Upper lobe of left lung (tissue), 6 donors: ENCODE data around the gene RSBN1L. TPM values are rescaled to one million over a fixed set of nuclear protein-coding genes. Genes with fewer than 3 reads are reported as not detected.

Source experiments
- ATAC-seq, 2 donors: fragments of 200-7000 bp; cut with Tn5 transposase; one replicate each; pipeline ENCODE4 v1.9.1; 2022; ENCODE audit warnings: mild to moderate bottlenecking in 2 of 2, moderate library complexity in 2 of 2; ENCODE audit not compliant: low FRiP score in 2 of 2
- DNase-seq, 2 donors: peaks; one replicate each; pipeline ENCODE4 v3.0.0-alpha.2; 2019 to 2020
- H3K27ac ChIP-seq, 4 donors: fragments of 200-600 bp; sonication (generic); one replicate each; pipeline ENCODE4 v1.5.1; 2016 to 2019
- H3K27me3 ChIP-seq, 4 donors: fragments of 200-600 bp; sonication (generic); one replicate each; pipeline ENCODE4 v1.5.1; 2017 to 2019
- H3K36me3 ChIP-seq, 4 donors: fragments of 200-600 bp; sonication (generic); one replicate each; pipeline ENCODE4 v1.5.1; 2016 to 2019
- H3K4me1 ChIP-seq, 4 donors: fragments of 200-600 bp; sonication (generic); one replicate each; pipeline ENCODE4 v1.5.1; 2018 to 2019
- H3K4me3 ChIP-seq, 4 donors: fragments of 200-600 bp; sonication (generic); one replicate each; pipeline ENCODE4 v1.5.1; 2017 to 2019; ENCODE audit warnings: mild to moderate bottlenecking in 2 of 4, moderate library complexity in 1 of 4
- H3K9me3 ChIP-seq, 4 donors: fragments of 200-600 bp; sonication (generic); one replicate each; pipeline ENCODE4 v1.5.1; 2018 to 2019
- CTCF ChIP-seq, 6 experiments: fragments of 450-650 bp in 4 of 6; fragments of 200-600 bp in 2 of 6; sonication (generic) in 2 of 6; IDR thresholded peaks; one replicate each; pipeline ENCODE4 v1.5.1; 2016 to 2019; ENCODE audit warnings: antibody characterized with exemption in 6 of 6
- EP300 ChIP-seq, 4 donors: sonication (generic); formaldehyde crosslinking; IDR thresholded peaks; one replicate each; pipeline ENCODE4 v1.5.1; 2017; ENCODE audit warnings: antibody characterized with exemption in 4 of 4, control low read depth in 2 of 4
- POLR2A ChIP-seq, 4 donors: fragments of 450-650 bp; IDR thresholded peaks; one replicate each; pipeline ENCODE4 v1.5.1; 2016 to 2017; ENCODE audit warnings: antibody characterized with exemption in 4 of 4, mild to moderate bottlenecking in 2 of 4
- POLR2AphosphoS5 ChIP-seq, 2 donors: sonication (generic); formaldehyde crosslinking; IDR thresholded peaks; one replicate each; pipeline ENCODE4 v1.5.1; 2017; ENCODE audit warnings: antibody characterized with exemption in 2 of 2
- WGBS, 2 donors: methylation state at CpG; one replicate each; pipeline ENCODE4 v1.1.5; 2017 to 2018; 5-methylcytosine and 5-hydroxymethylcytosine counted together
- total RNA-seq, 6 donors: library from RNA; depleted of rRNA in 4 of 6; stranded (reverse); fragments of >200 nt in 4 of 6; gene quantifications; one replicate each; pipeline versions ENCODE4 v1.1.0 to v1.2.1, GENCODE V29; 2016 to 2021
- donor health status: DM: no; HTN: no; CAD: no; lungs with moderate emphysema.
- donor health status: DM: no; HTN: yes; CAD: no; lungs with severe emphysema.

The RSBN1L gene
- total RNA-seq, 6 donors from 2014 or later: 15.1 to 43.7 (median 20.5) TPM

DNA sequence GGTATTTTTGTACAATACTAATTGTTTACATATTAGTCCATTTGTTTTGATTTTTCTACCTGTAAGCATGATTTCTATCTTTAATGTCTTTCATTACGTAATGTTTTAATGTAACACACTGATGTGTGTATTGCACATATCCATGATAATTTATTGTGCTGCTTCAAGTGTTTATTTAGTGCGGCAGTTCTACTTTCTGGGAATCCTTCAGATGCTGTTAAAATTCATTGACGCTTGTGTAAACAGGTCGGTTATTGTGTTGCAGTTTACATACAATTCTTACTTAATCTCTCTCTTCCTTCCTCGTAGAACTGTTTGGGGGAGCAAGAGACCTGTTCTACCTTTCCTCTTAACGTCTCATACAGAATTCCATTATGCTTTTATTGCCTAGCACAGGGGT, 95.1 kb downstream of the RSBN1L start:
- peak in 1 of 2 donors; percentile 30 for ATAC-seq
- H3K36me3 ChIP-seq: peaks cover 0 to 7% (median 0%) of the 10 kb centered on the region in 4 donors
- peak in 1 of 4 donors; percentile 5 for TF ChIP-seq EP300 (IDR thresholded peaks at IDR 0.05)
- TF ChIP-seq POLR2A (IDR thresholded peaks at IDR 0.05): no peak
- WGBS, 2 donors: 24 to 41% methylated on average over 6 of the region's 6 CpGs
- no peak for DNase-seq
- peaks cover 8 to 38% (median 12%) of the 10 kb centered on the region in 4 donors for H3K4me1 ChIP-seq
- no peaks in the 10 kb centered on the region for H3K9me3 ChIP-seq
- H3K27ac ChIP-seq: peak overlapping the region in 3 of 4 donors; percentile 17 to 32 (median 23)
- H3K27me3 ChIP-seq: no peaks in the 10 kb centered on the region
- H3K4me3 ChIP-seq: no peak overlapping the region

- H3K4me1 ChIP-seq: peaks cover 14 to 45% (median 18%) of the 10 kb centered on the region in 4 donors
- H3K36me3 ChIP-seq: peaks cover 0 to 7% (median 0%) of the 10 kb centered on the region in 4 donors
- DNase-seq (no peak), ATAC-seq (no peak)
- no peaks in the 10 kb centered on the region for H3K27me3 ChIP-seq
- H3K9me3 ChIP-seq: no peaks in the 10 kb centered on the region
- WGBS, 2 donors: 85 to 90% methylated on average over 2 of the region's 2 CpGs
- TF ChIP-seq POLR2AphosphoS5 (IDR thresholded peaks at IDR 0.05) (no peak), EP300 (IDR thresholded peaks at IDR 0.05) (no peak), POLR2A (IDR thresholded peaks at IDR 0.05) (no peak), CTCF (IDR thresholded peaks at IDR 0.05) (no peak)
- H3K4me3 ChIP-seq: no peak overlapping the region
- peak overlapping the region in 3 of 4 donors; percentile 17 to 32 (median 23) for H3K27ac ChIP-seq
These were observed 95.7 kb downstream of the RSBN1L start for GRCh38 chr7:77791956-77792355.

- Histone ChIP-seq H3K9me3 (no peaks in the 10 kb centered on the region), H3K27me3 (no peaks in the 10 kb centered on the region), H3K4me1 (peaks cover 18 to 51% (median 24%) of the 10 kb centered on the region in 4 donors), H3K27ac (no peak overlapping the region), H3K4me3 (no peak overlapping the region), H3K36me3 (peaks cover 0 to 7% (median 0%) of the 10 kb centered on the region in 4 donors)
- no peak for ATAC-seq
- TF ChIP-seq EP300 (IDR thresholded peaks at IDR 0.05): no peak
- no peak for TF ChIP-seq POLR2A (IDR thresholded peaks at IDR 0.05)
- no peak for TF ChIP-seq POLR2AphosphoS5 (IDR thresholded peaks at IDR 0.05)
- no peak for TF ChIP-seq CTCF (IDR thresholded peaks at IDR 0.05)
- WGBS, 2 donors: 83 to 86% methylated on average over 4 of the region's 4 CpGs
- DNase-seq: no peak
These were observed 97.7 kb downstream of the RSBN1L start for GRCh38 chr7:77794000-77794399.

DNA sequence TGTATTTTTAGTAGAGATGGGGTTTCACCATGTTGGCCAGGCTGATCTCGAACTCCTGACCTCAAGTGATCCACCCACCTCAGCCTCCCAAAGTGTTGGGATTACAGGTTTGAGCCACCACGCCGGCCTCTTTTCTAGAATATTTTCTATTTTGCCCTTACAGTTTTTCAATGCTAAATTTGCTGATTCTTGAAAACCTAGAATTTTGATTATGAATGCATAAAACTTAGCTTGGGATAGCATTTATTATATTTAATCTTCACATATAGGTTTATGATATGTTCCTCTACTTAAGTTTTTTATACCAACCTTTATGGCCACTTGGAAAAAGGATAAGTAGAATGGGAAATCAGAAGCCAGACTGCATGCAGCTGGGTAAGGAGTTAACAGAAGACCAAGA, 99.8 kb downstream of the RSBN1L start:
- Histone ChIP-seq H3K27ac (no peak overlapping the region), H3K4me1 (peaks cover 26 to 57% (median 31%) of the 10 kb centered on the region in 4 donors), H3K9me3 (no peaks in the 10 kb centered on the region), H3K4me3 (peak overlapping the region in 1 of 4 donors; percentile 78), H3K36me3 (peaks cover 0 to 7% (median 0%) of the 10 kb centered on the region in 4 donors), H3K27me3 (no peaks in the 10 kb centered on the region)
- DNase-seq (no peak), ATAC-seq (no peak)
- TF ChIP-seq POLR2AphosphoS5 (IDR thresholded peaks at IDR 0.05) (no peak), CTCF (IDR thresholded peaks at IDR 0.05) (no peak), EP300 (IDR thresholded peaks at IDR 0.05) (no peak), POLR2A (IDR thresholded peaks at IDR 0.05) (no peak)
- 67 to 100% methylated on average over 3 of the region's 3 CpGs for WGBS, 2 donors

GRCh38 chr7:77796960-77797359, 100.7 kb downstream of the RSBN1L start:
- Histone ChIP-seq H3K4me3 (peak overlapping the region; percentile 78 to 99 (median 97)), H3K9me3 (no peaks in the 10 kb centered on the region), H3K27ac (peak overlapping the region in 1 of 4 donors; percentile 78), H3K36me3 (peaks cover 0 to 7% (median 0%) of the 10 kb centered on the region in 4 donors), H3K27me3 (no peaks in the 10 kb centered on the region), H3K4me1 (peaks cover 18 to 48% (median 24%) of the 10 kb centered on the region in 4 donors)
- TF ChIP-seq EP300 (IDR thresholded peaks at IDR 0.05) (no peak), POLR2A (IDR thresholded peaks at IDR 0.05) (no peak), POLR2AphosphoS5 (IDR thresholded peaks at IDR 0.05) (no peak), CTCF (IDR thresholded peaks at IDR 0.05) (no peak)
- ATAC-seq: no peak
- no peak for DNase-seq
- 53 to 61% methylated on average over 5 of the region's 5 CpGs for WGBS, 2 donors
